ENCODE results near the gene G2E3.
"Not testable (repeated sequence)": the region's sequence is repeated elsewhere in the genome, so short reads cannot be mapped to it uniquely, and the experiment has no call there.

The G2E3 gene

GRCh38 chr14:30558675-30559555 lies at the start of gene G2E3:
G2E3 (plus strand) TSS chr14:30559158; CDS start chr14:30581080, 21,922 bp downstream.
- peak; percentile 84 for DNase-seq (ENCODE audit: low read depth)

DNA sequence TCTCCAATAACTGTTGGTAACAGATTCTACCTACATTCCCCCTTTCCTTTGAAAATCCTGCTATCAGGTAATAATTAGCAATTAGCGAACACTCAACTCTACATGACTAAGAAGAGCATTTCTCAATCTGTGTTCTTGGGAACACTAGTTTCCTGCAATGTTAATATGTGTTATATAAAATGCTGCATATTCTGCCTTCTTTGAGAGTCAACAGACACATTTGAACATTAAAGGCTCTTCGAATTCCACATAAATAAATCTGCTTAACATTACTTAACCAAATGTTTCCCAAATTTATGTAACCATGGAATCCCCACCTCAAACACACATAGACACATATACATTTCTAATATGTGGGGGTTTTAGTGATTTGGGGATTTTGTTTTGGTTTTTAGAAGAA lies 41.2 kb upstream of the G2E3 start:
- no peak for DNase-seq (ENCODE audit: low read depth)

GRCh38 chr14:30518867-30519560 lies 39.9 kb upstream of the G2E3 start:
- DNase-seq (ENCODE audit: low read depth) = no peak

- DNase-seq (ENCODE audit: low read depth) = no peak
Measured at GRCh38 chr14:30519961-30520360, 39.0 kb upstream of the G2E3 start.

GRCh38 chr14:30520536-30520935 lies 38.4 kb upstream of the G2E3 start:
- no peak for DNase-seq (ENCODE audit: low read depth)

DNA sequence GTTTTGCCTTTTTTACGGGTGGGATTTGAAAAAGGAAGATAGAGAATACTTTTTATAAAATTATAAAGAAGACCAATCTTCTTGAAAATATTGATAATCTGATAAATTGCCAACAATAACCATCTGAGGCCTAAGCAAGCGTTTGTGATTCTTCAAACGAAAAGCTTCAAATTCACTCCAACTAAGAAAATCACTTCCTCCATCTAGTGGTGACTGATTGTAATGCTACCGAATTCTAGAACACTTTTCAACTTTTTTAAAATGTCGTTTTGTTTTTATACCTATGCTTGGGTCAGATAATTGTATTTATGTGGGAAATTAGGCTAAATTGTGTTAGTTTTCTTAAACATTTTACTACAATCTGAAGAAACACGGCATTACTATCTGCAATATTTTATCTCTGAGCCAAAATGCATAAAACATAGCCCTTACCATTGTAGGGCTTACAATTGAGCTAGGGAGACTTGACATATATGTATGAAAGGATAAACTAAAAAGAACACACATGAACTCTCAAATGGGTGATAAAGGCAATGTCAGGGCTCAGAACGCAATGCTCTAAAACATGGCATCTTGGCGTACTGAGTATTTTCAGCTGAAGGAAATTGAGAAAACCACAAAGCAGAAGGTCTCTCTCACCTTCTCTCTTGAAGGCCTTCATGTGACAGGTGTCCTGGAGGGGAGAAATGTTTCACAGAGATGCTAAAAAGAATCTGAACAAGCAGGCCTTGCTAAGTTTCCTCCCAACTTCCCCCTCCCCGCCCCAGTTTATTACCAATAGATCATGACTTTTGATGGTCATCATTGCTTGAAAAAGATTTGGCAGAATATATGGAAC lies 36.8 kb upstream of the G2E3 start:
- DNase-seq (ENCODE audit: low read depth) = no peak

DNA sequence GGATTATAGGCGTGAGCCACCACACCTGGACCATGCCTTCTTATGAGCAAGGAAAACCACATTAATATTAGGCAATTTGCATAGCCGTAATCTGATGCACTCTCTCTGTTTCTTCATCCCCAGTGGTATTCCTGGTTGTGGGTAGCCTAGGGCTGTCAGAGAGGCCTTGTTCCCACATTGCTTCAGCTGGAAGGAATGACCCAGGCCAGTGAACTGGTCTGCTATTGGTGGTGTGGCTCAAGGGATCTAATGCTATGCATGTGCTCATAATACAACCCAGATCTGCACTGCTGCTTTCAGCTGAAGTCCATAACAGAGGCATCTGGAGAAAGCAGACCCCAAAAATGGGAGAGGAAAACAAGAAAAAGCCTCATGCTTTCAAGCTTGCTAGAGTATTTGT lies 33.1 kb upstream of the G2E3 start:
- DNase-seq (ENCODE audit: low read depth) = no peak

GRCh38 chr14:30527196-30527595 lies 31.8 kb upstream of the G2E3 start:
- DNase-seq (ENCODE audit: low read depth) = no peak

- DNase-seq (ENCODE audit: low read depth) = no peak
Measured at GRCh38 chr14:30528119-30528518, 30.8 kb upstream of the G2E3 start.

- DNase-seq (ENCODE audit: low read depth) = no peak
Measured at GRCh38 chr14:30528778-30529642, 29.9 kb upstream of the G2E3 start.

GRCh38 chr14:30532264-30532663 lies 26.7 kb upstream of the G2E3 start:
- DNase-seq (ENCODE audit: low read depth) = no peak

GRCh38 chr14:30533126-30533525 lies 25.8 kb upstream of the G2E3 start:
- DNase-seq (ENCODE audit: low read depth) = no peak

GRCh38 chr14:30541318-30541717 lies 17.6 kb upstream of the G2E3 start:
- no peak for DNase-seq (ENCODE audit: low read depth)

DNA sequence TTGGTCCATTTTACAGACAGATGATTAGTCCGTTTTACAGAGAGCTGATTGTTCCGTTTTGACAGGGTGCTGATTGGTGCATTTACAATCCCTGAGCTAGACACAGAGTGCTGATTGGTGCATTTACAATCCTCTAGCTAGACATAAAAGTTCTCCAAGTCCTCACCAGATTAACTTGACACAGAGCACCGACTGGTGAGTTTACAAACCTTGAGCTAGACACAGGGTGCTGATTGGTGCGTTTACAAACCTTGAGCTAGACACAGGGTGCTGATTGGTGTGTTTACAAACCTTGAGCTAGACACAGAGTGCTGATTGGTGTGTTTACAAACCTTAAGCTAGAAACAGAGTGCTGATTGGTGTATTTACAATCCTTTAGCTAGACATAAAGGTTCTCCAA lies 12.2 kb upstream of the G2E3 start:
- not testable (repeated sequence) for DNase-seq (ENCODE audit: low read depth)

- DNase-seq (ENCODE audit: low read depth) = no peak
Measured at GRCh38 chr14:30547388-30548048, 11.4 kb upstream of the G2E3 start.

- DNase-seq (ENCODE audit: low read depth) = no peak
Measured at GRCh38 chr14:30550335-30550734, 8.6 kb upstream of the G2E3 start.

- no peak for DNase-seq (ENCODE audit: low read depth)
Measured at GRCh38 chr14:30551460-30551859, 7.5 kb upstream of the G2E3 start.

- no peak for DNase-seq (ENCODE audit: low read depth)
Measured at GRCh38 chr14:30553311-30553989, 5.5 kb upstream of the G2E3 start.

- no peak for DNase-seq (ENCODE audit: low read depth)
Measured at GRCh38 chr14:30558362-30558674, 640 bp upstream of the G2E3 start.

- no peak for DNase-seq (ENCODE audit: low read depth)
Measured at GRCh38 chr14:30559638-30560091, 707 bp downstream of the G2E3 start.

All from activated T-cell treated with anti-CD3 and anti-CD28 coated beads for 1 hour (primary cell).